Progenitor cell of endocrine pancreas (in vitro differentiated cells): ENCODE data around the gene HEMGN. TPM values are rescaled to one million over a fixed set of nuclear protein-coding genes. Genes with fewer than 3 reads are reported as not detected.
A peak's percentile ranks its signal among the peaks of the same experiment; 100 is the strongest.
"Not testable (repeated sequence)": the region's sequence is repeated elsewhere in the genome, so short reads cannot be mapped to it uniquely, and the experiment has no call there.

ENCODE experiments used
- DNase-seq: peaks from one replicate; pipeline ENCODE4 v3.0.0; 2021; ENCODE audit warnings: low spot score; ENCODE audit not compliant: unreplicated experiment
- H3K27ac Mint-ChIP-seq: 2 replicates; pipeline ENCODE4 v1.8.0; 2021; ENCODE audit warnings: mild to moderate bottlenecking, moderate library complexity, mixed read lengths
- H3K27me3 Mint-ChIP-seq: 2 replicates; pipeline ENCODE4 v1.8.0; 2021; ENCODE audit warnings: mixed read lengths
- H3K36me3 Mint-ChIP-seq: 2 replicates; pipeline ENCODE4 v1.8.0; 2022; ENCODE audit warnings: mixed read lengths; ENCODE audit not compliant: insufficient read depth
- H3K4me1 Mint-ChIP-seq: 2 replicates; pipeline ENCODE4 v1.8.0; 2021; ENCODE audit warnings: low read depth, mixed read lengths
- H3K4me3 Mint-ChIP-seq: 2 replicates; pipeline ENCODE4 v1.8.0; 2021; ENCODE audit warnings: low read depth, mild to moderate bottlenecking, moderate library complexity, mixed read lengths
- H3K9me3 Mint-ChIP-seq: 2 replicates; pipeline ENCODE4 v1.8.0; 2021; ENCODE audit warnings: low read depth, mixed read lengths
- total RNA-seq: library from RNA; stranded (reverse); gene quantifications from 2 replicates; pipeline ENCODE4 v1.2.1, GENCODE V29; 2021
- TF ChIP-seq, protein P1 (sequence below): fragments of 200-600 bp; sonication (generic); IDR thresholded peaks from one replicate; pipeline ENCODE4 v1.5.0; 2021; ENCODE audit warnings: antibody characterized with exemption, mild to moderate bottlenecking; ENCODE audit not compliant: unreplicated experiment

Gene HEMGN
- total RNA-seq, 1 donor from 2014 or later = not detected

DNA sequence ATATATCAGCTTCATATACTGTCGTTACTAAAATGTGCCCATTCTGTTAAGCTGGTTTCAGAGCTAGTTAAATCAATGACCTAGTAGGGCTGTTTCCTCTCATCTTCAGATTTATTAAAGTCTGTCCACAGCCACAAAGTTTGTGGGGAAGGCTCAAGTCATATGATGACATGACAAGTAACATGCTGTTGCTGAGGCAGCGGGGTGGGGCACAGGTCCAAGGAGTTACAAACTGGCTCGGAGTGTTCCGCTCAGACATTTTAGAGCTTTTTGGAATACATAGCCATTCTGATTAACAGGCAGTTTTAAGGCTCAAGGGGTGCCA lies 42.5 kb upstream of the HEMGN start:
- Mint-ChIP-seq H3K27ac (no peak overlapping the region), H3K4me3 (no peak overlapping the region), H3K36me3 (no peaks in the 10 kb centered on the region), H3K9me3 (no peaks in the 10 kb centered on the region), H3K27me3 (peaks cover 45% of the 10 kb centered on the region), H3K4me1 (peaks cover 4% of the 10 kb centered on the region)
- no peak for DNase-seq
- TF ChIP-seq, protein P1, sequence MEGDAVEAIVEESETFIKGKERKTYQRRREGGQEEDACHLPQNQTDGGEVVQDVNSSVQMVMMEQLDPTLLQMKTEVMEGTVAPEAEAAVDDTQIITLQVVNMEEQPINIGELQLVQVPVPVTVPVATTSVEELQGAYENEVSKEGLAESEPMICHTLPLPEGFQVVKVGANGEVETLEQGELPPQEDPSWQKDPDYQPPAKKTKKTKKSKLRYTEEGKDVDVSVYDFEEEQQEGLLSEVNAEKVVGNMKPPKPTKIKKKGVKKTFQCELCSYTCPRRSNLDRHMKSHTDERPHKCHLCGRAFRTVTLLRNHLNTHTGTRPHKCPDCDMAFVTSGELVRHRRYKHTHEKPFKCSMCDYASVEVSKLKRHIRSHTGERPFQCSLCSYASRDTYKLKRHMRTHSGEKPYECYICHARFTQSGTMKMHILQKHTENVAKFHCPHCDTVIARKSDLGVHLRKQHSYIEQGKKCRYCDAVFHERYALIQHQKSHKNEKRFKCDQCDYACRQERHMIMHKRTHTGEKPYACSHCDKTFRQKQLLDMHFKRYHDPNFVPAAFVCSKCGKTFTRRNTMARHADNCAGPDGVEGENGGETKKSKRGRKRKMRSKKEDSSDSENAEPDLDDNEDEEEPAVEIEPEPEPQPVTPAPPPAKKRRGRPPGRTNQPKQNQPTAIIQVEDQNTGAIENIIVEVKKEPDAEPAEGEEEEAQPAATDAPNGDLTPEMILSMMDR = no peak

DNA sequence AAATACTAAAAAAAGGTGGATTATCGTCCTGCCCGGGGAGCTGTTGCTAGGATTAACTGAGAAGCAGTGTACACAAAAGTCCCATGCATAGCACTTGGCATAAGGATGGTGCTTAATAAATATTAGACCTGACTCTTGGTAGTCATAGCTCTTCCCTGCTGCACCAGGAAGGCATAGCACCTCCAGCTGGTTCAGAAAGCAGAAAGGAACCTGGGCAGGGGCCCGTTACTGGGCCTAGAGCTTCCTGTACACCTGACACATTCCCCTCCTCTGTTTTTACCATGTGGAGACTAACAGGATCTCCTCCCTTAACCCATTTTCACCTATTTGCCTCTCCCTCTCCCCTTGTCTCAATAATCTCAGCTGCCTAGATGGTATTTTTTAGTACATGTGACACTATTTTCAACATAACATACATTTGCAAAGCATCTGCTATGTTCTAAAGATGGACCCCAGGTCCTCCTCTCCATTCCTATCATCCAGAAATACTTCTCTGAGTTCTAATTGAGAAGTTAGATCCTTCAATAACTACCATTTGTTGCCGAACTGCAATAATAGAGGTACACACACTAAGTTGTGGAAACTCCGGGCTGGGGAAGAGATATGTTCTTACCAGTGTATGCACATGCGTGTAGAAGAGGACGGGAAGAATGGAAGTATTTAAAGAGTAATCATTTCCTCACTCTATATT lies 42.0 kb upstream of the HEMGN start:
- H3K27me3 Mint-ChIP-seq = peaks cover 48% of the 10 kb centered on the region
- H3K4me3 Mint-ChIP-seq = no peak overlapping the region
- no peak overlapping the region for H3K27ac Mint-ChIP-seq

DNA sequence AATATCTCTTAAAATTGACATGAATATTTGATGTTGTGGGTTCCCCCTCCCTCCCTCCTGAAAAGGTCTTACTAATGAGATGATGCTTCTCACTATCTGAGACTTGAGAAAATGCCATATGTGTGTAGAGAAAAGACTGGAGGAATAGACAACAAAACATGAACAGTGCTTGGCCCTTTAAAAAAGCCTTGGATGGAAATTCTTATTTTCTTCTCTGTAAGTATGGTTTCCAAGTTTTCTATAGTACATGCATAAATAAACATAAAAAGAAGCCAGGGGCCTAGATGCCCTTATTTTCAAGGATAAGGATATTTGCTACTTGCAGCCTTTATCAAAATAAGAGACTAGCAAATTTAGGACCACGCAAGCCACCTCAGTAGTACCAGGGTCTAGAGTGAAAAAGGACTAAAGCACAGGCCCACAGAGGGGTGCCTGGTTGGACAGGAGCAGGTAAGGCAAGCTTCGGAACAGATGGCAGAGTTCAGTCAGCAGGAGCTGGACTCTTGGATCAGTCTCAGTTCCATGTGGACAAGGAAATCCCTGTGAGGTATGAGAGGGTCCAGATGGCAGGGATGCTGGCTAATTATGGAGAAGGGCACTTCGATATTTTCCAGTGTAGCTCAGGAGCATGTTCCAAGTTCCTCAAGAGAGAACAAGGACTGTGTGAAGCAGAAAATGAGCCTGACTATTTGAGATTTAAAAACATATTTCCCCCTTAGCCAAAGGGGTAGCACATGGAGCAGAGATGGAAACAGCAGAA lies 40.6 kb upstream of the HEMGN start:
- no peak for DNase-seq
- no peaks in the 10 kb centered on the region for H3K36me3 Mint-ChIP-seq
- TF ChIP-seq, protein P1 = no peak
- no peak overlapping the region for H3K4me3 Mint-ChIP-seq
- H3K27me3 Mint-ChIP-seq = peaks cover 49% of the 10 kb centered on the region
- H3K4me1 Mint-ChIP-seq = peaks cover 4% of the 10 kb centered on the region
- H3K9me3 Mint-ChIP-seq = peaks cover 3% of the 10 kb centered on the region
- H3K27ac Mint-ChIP-seq = peak overlapping the region; percentile 69

More for the DNA sequence above, 42.0 kb upstream of the HEMGN start:
- no peak for DNase-seq
- Mint-ChIP-seq H3K36me3 (no peaks in the 10 kb centered on the region), H3K4me1 (peaks cover 4% of the 10 kb centered on the region), H3K9me3 (peaks cover 3% of the 10 kb centered on the region)
- TF ChIP-seq, protein P1 = no peak

DNA sequence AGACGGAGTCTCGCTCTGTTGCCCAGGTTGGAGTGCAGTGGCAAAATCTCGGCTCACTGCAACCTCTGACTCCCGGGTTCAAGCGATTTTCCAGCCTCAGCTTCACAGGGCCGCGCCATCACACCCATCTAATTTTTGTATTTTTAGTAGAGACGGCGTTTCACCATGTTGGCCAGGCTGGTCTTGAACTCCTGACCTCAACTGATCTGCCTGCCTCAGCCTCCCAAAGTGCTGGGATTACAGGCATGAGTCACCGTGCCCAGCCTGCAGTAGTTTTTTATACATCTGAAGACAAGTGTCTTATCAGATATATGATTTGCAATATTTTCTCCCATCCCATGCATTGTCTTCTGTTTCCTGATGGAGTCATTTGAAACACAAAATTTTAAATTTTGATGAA lies 38.7 kb upstream of the HEMGN start:
- H3K4me3 Mint-ChIP-seq, H3K4me1 Mint-ChIP-seq, H3K27ac Mint-ChIP-seq, H3K36me3 Mint-ChIP-seq, DNase-seq, H3K9me3 Mint-ChIP-seq: not testable (repeated sequence)
- H3K27me3 Mint-ChIP-seq = peaks cover 57% of the 10 kb centered on the region

DNA sequence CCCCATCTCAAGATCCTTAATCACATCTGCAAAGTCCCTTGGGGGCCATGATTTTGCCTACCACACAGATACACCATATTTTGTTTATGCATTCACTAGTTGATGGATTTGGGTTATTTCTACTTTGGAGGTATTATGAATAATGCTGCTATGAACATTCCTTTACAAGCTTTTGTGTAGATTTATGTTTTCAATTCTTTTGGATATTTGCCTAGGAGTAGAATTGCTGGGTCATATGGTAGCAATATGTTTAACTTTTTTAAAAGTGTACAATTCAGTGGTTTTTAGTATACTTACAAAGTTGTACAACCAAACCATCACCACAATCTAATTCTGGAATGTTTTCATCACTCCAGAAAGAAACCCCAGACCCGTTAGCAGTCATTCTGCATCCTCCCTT lies 37.4 kb upstream of the HEMGN start:
- peaks cover 48% of the 10 kb centered on the region for H3K27me3 Mint-ChIP-seq
- DNase-seq = no peak
- H3K36me3 Mint-ChIP-seq = no peaks in the 10 kb centered on the region
- TF ChIP-seq, protein P1 = no peak
- H3K9me3 Mint-ChIP-seq = peaks cover 3% of the 10 kb centered on the region
- no peak overlapping the region for H3K27ac Mint-ChIP-seq
- no peak overlapping the region for H3K4me3 Mint-ChIP-seq
- H3K4me1 Mint-ChIP-seq = no peaks in the 10 kb centered on the region

DNA sequence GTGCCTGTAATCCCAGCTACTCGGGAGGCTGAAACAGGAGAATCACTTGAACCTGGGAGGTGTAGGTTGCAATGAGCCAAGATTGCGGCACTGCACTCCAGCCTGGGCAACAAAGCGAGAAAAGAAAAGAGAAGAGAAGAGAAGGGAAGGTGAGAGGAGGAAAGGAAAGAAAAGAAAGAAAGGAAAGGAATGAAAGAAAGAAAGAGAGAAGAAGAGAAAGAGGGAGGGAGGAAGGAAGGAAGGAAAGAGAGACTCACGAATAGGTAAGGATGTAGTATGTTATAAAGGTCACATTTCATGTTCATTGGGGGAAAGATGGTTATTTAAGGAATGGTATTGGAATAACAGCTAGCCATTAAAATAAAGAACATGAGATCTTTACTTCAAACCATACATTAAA lies 34.8 kb upstream of the HEMGN start:
- no peak for DNase-seq
- Mint-ChIP-seq H3K9me3 (peaks cover 3% of the 10 kb centered on the region), H3K4me1 (no peaks in the 10 kb centered on the region), H3K27me3 (peaks cover 36% of the 10 kb centered on the region), H3K4me3 (no peak overlapping the region), H3K36me3 (no peaks in the 10 kb centered on the region), H3K27ac (no peak overlapping the region)
- TF ChIP-seq, protein P1 = no peak
